GM19099 (cell line): ENCODE results near the gene PXYLP1.

Source experiments
- POLR2A ChIP-seq: IDR thresholded peaks from 3 replicates; pipeline ENCODE4 v1.6.1; 2011; ENCODE audit warnings: low read depth; ENCODE audit not compliant: insufficient read length; ENCODE audit errors: extremely low read depth

Gene PXYLP1

GRCh38 chr3:141308588-141309218 is 77.1 kb downstream of the PXYLP1 start:
- TF ChIP-seq POLR2A = no peak

- TF ChIP-seq POLR2A = no peak
Observed at GRCh38 chr3:141311170-141311495, 79.5 kb downstream of the PXYLP1 start.

- peak; percentile 89 for TF ChIP-seq POLR2A
Observed at GRCh38 chr3:141311496-141312353, 80.1 kb downstream of the PXYLP1 start.

- TF ChIP-seq POLR2A = no peak
Observed at GRCh38 chr3:141312354-141313092, 80.9 kb downstream of the PXYLP1 start.

GRCh38 chr3:141313093-141313683 is 81.6 kb downstream of the PXYLP1 start:
- TF ChIP-seq POLR2A = no peak

GRCh38 chr3:141316851-141317250 is 85.2 kb downstream of the PXYLP1 start:
- TF ChIP-seq POLR2A = no peak

GRCh38 chr3:141320399-141321108 is 88.9 kb downstream of the PXYLP1 start:
- TF ChIP-seq POLR2A = no peak

- no peak for TF ChIP-seq POLR2A
Observed at GRCh38 chr3:141321109-141321497, 89.5 kb downstream of the PXYLP1 start.

- TF ChIP-seq POLR2A = no peak
Observed at GRCh38 chr3:141323936-141324704, 92.5 kb downstream of the PXYLP1 start.

- TF ChIP-seq POLR2A = no peak
Observed at GRCh38 chr3:141326123-141326522, 94.5 kb downstream of the PXYLP1 start.

GRCh38 chr3:141326626-141327025 is 95.0 kb downstream of the PXYLP1 start:
- TF ChIP-seq POLR2A = no peak

- no peak for TF ChIP-seq POLR2A
Observed at GRCh38 chr3:141328286-141329166, 96.9 kb downstream of the PXYLP1 start.

GRCh38 chr3:141330235-141330634 is 98.6 kb downstream of the PXYLP1 start:
- TF ChIP-seq POLR2A = no peak
